HG03103 (cell line): ENCODE measurements around the gene KLRC3.
"Not testable (repeated sequence)": the region's sequence is repeated elsewhere in the genome, so short reads cannot be mapped to it uniquely, and the experiment has no call there.

Experiments used
- ATAC-seq: cut with Tn5 transposase; IDR thresholded peaks from one replicate; pipeline ENCODE4 v1.9.1; 2021; ENCODE audit warnings: low read depth; ENCODE audit not compliant: unreplicated experiment

The KLRC3 gene

DNA sequence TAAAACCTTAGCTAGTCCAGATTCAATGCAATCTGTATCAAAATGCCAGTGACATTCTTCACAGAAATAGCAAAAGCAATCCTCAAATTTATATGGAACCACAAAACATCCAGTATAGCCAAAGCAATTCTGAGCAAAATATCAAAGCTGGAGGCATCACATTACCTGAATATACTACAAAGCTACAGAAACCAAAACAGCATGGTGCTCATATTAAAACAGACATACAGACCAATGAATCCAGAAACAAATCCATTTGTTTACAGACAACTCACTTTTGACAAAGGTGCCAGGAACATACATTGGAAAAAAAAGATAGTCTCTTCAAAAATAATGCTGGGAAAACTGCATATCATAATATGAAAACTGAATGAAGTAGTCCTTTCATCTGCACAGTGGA lies 15.6 kb downstream of the KLRC3 start:
- no peak for ATAC-seq

DNA sequence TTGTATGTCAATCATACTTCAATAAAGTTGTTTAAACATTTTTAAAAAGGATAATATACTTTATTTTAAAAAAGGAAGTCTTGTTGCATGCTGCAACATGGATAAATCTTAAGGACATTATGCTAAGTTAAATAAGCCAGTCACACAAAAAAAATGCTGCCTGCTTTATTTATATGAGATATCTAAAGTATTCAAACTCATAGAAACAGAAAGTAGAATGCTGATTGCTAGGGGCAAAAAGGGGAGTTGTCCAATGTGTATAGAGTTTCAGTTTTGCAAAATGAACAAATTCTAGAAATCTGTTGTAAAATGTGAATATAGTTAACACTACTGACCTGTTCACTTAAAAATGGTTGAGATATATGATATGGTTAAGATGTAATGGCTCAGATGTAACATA lies 19.6 kb downstream of the KLRC3 start:
- ATAC-seq = no peak

DNA sequence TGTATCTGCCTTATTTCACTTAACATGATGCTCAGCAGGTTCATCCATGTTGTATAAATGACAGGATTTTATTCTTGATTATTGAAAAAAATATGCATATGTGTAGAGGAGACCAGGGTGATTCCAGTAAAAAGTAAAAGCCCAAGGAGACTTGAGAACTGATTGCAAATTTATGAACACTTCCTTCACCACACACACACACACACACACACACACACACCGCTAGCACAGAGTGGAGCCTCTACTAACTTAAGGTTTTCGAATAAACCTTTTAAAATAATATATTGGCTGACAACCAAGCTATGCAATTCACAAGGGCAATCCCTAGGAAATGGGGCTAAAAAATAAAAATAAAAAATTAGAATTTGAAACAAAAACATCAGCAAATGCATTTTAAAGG lies 22.2 kb downstream of the KLRC3 start:
- no peak for ATAC-seq

DNA sequence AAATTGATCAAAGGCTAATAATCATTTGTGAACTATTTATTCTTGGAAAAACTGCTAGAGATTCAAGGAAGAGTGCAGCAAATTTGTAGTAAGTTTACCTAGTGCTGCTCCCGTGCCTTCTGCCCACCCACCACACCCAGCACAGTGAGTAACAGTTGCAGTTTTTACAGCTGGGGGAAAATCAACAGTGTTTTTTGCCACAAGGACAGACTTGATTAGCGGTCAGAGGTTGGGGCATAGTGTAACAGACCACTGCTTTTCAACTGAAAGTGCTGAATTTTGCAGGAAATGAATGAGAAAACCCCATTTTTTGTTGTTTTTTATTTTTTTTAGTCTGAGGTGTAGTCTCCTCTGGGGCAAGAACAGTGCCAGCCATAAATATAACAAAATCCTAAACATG lies 23.1 kb downstream of the KLRC3 start:
- ATAC-seq = no peak

DNA sequence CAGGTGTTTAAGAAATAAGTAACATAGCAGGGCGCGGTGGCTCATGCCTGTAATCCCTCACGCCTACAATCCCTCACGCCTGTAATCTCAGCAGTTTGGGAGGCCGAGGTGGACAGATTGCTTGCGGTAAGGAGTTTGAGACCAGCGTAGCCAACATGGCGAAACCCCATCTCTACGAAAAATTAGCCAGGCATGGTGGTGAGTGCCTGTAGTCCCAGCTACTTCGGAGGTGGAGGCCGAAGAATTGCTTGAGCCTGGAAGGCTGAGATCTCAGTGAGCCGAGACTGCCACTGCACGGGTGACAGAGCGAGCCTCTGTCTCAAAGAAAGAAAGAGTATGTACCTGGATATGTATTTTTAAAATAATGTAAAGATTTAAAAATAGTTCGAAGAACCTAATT lies 24.2 kb downstream of the KLRC3 start:
- not testable (repeated sequence) for ATAC-seq

DNA sequence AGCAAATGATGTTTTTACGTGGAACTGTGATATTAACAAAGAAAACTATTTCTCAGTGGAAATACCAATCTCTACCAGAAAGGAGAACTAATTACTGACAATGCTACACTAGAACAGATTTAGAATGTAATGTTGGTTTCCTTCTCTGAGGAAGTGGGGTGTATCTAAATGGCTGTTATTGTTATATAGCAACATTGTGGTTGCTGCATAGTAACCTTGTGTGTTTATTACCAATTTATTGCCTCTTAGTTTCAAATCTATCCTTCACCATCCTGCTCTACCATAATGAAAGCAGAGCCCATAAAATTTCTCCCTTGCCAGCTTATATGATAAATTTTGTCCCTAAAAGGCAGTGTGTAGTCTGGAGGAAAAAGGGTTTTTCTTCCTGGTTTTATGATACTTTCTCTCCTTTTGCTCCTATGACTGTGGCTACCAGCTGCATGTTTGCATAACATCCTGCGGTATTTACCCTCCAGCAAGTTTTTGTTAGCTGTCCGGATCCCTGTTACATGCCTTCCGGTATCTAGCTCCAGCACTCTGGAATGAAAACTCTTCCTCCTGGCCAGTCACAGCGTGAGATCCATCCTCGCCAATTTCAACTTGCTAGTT lies 24.9 kb downstream of the KLRC3 start:
- peak; percentile 90 for ATAC-seq

DNA sequence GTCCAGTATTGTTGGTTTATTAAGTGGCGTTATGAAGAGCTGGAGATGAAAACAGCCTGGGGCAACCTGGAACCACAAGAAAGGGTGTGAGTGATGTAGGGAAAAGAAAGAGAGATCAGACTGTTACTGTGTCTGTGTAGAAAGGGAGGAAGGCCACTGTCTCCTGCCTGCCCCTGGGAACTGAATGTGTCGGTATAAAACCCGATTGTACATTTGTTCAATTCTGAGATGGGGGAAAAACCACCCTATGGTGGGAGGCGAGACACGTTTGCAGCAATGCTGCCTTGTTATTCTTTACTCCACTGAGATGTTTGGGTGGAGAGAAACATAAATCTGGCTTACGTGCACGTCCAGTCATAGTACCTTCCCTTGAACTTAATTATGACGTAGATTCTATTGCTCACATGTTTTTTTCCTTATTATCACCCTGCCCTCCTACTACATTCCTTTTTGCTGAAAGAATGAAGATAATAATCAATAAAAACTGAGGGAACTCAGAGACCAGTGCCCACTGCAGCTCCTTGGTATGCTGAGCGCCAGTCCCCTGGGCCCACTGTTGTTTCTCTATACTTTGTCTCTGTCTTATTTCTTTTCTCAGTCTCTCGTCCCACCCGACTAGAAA lies 25.8 kb downstream of the KLRC3 start:
- ATAC-seq = not testable (repeated sequence)

DNA sequence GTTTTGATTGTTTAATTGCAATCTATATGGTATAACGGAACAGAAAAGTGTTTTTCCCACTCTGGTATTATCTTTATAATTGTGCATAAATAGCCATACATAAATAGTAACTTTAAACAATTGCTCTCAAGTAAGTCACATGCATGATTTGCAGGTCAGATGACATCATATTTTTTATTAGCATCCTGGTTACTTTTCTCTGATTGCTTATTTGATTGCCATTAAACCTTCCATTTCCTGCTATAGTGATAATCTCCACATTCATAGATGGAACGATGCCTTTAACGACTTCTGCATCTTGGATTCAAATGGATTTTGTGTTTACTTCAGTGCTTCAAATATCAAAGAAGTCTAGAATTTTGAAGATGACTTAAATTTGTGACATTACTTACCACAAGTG lies 27.1 kb downstream of the KLRC3 start:
- ATAC-seq = no peak

DNA sequence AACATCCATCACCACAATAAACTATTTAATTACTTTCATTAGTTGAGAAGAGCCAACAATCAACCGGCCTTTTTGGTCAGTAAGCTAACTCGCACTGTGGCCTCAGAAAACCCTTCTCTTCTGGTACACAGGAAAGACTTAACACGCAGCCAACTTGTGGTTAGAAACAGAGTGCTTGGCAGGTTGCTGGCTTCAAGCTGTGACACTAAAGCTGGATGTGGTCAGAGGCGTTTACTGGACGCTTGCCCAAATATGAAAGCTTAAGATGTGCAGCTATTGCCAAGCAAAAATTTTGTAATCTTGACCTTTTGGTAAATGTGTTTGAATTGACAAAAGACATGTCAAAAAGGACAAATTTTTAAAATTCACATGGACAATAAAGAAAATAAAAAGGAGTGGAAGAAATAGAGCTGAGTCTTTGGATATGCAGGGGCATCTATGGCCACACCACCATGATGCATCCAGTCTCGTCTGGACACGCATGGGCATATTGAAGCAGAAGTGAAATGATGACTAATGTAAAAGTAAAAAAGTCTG lies 27.9 kb downstream of the KLRC3 start:
- ATAC-seq = no peak

DNA sequence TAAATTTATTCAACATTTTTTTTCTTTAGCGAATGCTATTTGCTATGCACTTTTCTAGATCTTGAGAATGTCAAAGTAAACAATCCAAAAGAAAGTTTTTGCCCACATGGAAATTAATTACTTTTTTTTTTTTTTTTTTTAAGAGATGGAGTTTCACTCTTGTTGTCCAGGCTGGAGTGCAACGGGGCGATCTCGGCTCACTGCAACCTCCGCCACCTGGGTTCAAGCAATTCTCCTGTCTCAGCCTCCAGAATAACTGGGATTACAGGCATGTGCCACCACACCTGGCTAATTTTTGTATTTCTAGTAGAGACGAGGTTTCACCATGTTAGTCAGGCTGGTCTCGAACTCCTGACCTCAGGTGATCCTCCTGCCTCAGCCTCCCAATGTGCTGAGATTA lies 29.4 kb downstream of the KLRC3 start:
- ATAC-seq = not testable (repeated sequence)

DNA sequence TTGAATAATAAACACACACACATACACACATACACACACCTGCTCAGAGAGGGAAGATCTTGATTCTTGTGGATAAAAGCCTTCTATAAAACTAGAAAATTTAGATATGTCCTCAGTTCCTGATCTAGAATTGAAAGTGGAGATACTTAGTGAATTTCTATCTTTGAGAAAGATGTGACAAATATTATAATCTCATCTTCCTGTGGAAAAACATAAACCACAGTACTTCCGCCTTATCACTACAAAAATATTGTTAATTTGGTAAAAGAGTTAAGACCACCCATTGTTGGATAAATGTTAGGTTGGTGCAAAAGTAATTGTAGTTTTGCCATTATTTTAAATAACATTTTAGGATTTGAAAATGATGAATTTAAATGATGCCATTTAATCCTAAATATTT lies 30.5 kb downstream of the KLRC3 start, which contains the start of gene KLRK1:
Gene KLRK1 (minus strand): TSS at position 138 of the 400 bp plus-strand sequence. CDS start 1,231 bp downstream, outside the sequence.
- ATAC-seq = no peak

DNA sequence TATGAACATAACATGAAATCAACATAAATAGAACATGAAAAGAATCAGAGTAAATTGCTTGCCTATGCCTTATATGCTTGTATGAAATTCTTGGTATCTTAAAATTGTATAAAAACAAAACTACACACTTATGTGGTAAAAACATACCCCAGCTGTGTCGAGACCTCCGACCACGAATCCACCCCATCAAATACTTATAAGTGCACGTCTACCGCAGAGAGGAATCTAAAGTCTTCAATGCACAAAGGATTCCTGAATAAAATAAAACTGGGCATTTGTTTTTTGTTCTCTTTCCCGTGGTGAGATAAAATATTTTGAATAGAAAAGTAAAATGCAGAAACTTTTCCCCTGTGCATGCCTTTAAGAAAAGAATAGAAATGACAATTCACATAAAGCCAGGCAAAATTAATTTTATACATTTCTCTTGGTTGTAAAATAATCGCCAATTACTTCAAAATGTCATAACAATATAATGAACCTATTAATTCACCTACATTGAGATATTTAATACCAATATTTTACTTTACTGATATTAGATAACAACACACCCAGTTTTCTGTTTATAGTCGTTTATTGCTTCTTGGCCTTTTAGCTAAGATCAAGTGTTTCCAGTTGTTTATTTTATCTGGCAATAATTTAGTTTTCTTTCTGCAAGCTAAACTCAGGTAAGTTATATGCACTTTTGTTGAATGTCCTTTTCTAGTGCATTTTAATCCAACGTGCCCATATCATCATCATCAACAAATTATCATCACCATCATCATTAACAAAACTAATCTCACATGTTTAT lies 31.6 kb downstream of the KLRC3 start:
- no peak for ATAC-seq

DNA sequence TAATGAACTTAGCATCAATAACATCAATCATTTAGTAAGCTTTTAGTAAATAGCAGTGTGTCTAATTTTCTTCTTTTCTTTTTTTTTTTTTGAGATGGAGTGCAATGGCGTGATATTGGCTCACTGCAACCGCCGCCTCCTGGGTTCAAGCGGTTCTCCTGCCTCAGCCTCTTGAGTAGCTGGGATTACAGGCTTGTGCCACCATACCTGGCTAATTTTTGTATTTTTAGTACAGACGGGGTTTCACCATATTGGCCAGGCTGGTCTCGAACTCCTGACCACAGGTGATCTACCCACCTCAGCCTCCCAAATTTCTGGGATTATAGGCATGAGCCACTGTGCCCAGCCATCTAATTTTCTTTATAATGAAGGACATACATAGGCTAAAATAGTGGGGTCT lies 32.9 kb downstream of the KLRC3 start:
- ATAC-seq = not testable (repeated sequence)

DNA sequence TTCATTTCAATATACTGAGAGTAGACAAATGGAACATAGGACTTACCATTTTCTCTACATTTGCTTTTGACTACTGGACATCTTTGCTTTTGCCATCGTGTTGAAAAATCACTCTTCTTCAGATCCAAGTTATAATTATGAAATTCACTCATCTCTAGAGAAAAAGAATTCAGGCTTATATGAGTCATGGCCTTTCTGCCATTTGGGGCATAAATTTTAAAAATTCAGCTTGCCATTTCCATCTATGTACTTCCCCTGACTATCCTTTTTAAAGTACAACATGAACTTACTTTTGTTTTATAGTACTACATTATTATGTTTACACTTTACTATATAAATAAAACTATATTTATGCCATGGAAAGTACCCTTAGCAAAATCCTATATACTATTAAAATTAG lies 33.5 kb downstream of the KLRC3 start:
- ATAC-seq = no peak

DNA sequence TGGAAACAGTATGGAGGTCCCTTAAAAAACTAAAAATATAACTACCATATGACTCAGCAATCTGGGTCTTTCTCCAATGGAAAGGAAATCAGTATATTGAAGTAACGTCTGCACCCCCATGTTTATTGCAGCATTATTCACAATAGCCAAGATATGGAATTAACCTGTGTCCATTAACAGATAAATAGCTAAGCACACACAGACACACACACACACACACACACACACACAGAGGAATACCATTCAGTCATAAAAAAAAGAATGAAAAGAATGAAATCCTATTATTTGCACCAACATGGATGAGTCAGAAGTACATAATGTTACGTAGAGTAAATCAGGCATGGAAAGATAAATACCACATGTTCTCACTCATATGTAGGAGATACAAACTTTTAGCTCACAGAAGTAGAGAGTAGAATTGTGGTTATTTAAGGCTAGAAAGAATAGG lies 35.2 kb downstream of the KLRC3 start:
- no peak for ATAC-seq

DNA sequence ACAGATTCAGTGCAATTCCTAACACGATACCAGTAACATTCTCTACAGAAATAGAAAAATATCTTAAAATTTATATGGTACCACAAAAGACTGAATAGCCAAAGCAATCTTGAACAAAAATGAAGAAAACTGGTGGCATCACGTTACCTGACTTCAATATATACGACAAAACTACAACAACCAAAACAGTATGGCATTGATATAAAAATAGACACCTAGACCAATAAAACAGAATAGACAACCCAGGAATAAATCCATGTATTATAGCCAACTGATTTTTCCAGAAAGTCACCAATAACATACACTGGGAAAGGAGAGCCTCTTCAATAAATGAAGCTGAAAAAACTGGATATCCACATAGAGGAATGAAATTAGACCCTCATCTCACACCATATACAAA lies 36.2 kb downstream of the KLRC3 start:
- no peak for ATAC-seq

DNA sequence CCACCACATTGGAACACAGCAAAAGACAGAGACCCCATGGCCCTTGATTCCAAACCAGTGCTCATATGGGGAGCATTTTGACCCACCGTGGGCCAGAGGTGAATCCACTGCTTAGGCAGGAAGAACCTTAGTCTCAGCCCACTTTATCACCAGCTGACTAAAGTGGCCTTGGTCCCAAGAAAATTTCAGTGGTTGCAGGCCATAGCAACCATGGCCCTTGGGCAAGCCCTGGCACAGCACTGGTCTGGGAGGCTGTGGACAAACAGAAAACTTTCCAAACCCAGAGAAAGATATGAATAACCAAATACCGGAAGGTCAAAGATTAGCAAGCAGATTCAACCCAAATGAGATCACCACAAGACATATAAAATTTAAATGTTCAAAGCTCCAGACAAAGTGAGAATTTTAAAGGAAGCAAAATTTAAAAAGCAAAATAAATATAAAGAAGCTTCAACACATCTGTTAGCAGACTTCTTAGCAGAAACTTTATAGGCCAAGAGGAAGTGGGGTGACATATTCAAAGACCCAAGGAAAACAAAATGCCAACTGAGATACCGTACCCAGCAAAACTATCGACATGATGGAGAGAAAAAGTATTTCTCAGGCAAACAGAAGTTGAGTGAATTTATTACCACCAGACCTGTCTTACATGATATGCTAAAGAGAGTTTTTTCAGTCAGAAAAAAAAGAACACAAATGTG lies 38.3 kb downstream of the KLRC3 start:
- no peak for ATAC-seq

DNA sequence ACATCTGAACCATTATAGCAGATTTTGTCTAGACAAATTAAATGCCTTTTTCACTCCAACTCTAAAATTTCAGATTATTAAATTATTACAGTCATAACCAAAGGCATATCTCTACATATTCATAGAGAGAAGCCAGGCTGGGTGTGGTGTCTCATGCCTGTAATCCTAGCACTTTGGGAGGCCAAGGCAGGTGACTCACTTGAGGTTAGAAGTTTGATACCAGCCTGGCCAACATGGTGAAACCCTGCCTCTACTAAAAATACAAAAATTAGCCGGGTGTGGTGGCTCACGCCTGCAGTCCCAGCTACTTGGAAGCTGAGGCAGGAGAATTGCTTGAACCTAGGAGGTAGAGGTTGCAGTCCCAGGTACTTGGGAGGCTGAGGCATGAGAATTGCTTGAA lies 41.7 kb downstream of the KLRC3 start:
- ATAC-seq = not testable (repeated sequence)

DNA sequence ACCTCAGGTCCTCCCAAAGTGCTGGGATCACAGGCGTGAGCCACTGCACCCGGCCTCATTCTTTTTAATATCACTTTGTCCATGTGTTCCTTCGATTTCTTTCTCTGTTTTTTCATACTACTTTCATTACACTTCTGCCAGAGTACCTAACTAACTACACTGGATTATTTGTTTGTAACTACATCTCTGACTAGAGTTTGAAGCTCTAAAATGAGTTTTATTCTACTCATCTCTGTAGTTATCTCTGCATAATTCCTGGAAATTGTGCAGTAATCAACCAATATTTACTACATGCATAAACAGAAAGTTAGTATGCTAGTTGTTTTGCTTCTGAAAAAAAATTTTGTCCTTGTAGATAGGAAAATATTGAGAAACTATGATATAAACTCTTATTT lies 45.8 kb downstream of the KLRC3 start:
- ATAC-seq = no peak

DNA sequence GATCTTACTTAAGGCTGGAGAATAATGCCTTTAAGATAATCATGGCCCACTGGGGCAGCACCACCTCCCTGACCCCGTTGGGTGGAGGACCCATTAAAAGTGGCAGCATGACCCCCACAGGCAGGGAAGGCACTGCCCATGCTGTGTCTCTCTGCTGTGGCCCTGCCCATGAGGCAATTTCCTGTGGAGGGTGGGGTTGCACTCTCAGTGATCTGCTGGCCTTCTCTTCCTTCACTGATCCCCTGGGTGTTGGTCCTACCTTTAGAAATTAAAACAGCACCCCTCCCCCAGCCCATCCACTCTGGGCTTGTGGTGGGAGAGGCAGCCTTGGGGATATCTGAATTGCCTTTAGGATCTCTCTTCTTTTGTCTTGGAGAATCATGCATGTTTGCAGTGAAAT lies 47.8 kb downstream of the KLRC3 start:
- no peak for ATAC-seq
